Measurements from ENCODE around the gene AMOTL1.

DNA sequence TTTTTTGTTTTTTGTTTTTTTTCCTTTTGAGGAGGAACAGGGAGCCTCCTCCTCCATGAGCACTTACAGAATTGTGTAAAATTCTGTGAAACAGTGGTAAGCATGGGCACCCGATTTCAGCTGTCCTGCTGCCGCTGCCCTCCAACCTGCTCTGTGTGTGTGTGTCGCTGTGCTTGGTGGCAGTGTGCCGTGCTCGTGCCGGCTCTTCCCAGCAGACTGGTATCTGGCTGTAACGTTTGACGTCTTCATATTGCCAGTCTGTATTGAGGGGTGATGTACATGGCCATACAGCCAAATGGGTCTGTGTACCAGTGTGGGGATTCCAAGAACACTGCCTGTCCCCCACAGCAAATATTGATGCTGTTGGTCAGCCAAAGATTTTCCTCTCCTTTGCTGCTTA lies 108.1 kb downstream of the AMOTL1 start:
- TF ChIP-seq EZH2 (IDR thresholded peaks at IDR 0.05) (no peak), POLR2AphosphoS5 (IDR thresholded peaks at IDR 0.05; ENCODE audit: borderline replicate concordance, low read depth, low read length) (no peak)

Measured in SK-N-MC (cell line).